Measurements from ENCODE around the gene TMEM128.
"Not testable (repeated sequence)": the region's sequence is repeated elsewhere in the genome, so short reads cannot be mapped to it uniquely, and the experiment has no call there.

TMEM128 gene

DNA sequence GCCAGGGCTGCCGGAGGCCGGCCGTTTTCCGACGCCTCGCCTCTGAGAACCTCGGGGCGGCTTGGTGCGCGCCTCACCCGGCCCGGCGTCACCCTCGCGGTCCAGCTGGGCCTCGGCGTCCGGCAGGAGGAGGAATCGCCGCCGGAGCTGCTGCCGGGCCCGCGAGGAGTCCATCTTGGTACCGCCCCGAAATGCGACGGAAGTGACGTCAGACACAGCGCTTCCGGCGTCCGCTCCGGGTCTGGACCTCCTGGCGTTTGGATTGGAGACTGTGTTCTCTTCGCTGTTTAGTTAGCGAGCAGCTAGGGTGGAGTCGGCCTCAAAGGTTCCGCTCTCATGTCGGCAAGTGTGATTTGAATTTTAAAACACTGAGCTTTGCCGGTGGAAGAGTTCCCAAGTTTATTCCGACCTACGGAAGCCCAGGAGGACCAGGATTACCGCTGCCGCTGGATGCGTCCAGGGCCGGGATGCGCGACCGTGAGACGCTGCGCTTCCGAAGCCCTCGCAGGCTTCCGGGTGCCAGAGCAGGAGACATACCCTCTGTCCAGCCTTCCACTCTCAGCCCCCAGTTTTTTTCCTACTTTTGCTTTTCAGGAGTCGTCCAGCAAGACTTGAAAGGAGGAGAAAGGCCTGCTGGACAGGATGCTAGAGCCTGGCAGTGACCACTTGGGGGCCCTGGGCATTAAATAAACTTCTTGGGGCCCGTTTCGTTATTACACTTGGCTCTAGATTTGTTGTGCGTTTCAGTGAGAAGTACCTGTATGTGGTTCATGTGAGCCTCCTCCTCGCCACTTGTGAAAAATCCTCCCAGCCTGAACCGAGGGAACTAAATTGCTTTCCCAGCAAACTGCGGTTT lies at the start of gene TMEM128:
TMEM128 (minus strand) TSS at position 195 of the 856 bp plus-strand sequence; CDS start at position 174, 21 bp downstream.
- DNase-seq = peak; percentile 80 to 91

DNA sequence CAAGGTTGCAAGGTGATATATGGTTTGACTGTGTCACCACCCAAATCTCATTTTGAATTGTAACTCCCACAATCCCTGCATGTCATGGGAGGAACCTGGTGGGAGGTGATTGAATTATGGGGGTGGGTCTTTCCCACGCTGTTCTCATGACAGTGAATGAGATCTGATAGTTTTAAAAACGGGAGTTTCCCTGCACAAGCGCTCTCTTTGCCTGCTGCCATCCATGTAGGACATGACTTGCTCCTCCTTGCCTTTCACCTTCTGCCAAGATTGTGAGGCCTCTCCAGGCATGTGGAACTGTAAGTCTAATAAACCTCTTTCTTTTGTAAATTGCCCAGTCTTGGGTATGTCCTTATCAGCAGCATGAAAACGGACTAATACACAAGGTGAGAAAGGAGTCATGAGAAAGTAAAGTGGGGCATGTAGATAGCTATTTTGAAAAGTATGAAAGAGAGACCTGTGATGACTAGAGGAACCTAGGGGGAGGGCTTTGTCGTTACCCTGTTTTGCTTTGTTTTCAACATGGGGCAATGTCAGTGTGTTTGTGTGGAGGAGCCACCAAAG lies 48.3 kb upstream of the TMEM128 start:
- no peak for DNase-seq

DNA sequence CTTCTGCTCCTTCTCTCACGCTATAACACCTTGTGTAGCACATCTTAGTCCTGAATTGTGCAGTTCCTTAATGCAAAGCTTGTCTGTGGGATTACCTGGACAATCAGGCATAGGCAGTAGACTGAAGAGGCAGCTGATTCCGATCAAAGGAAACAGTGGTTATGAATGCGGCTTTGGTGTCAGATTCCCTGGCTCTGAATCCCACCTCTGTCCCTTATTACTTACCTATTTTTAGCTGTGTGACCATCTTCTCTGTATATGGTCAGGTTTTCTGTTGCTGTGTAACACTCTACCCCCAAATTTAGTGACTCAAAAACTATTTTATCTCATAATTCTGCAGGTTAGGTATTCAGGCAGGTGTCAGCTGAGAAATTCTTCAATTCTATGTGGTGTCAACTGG lies 45.3 kb upstream of the TMEM128 start:
- no peak for DNase-seq

DNA sequence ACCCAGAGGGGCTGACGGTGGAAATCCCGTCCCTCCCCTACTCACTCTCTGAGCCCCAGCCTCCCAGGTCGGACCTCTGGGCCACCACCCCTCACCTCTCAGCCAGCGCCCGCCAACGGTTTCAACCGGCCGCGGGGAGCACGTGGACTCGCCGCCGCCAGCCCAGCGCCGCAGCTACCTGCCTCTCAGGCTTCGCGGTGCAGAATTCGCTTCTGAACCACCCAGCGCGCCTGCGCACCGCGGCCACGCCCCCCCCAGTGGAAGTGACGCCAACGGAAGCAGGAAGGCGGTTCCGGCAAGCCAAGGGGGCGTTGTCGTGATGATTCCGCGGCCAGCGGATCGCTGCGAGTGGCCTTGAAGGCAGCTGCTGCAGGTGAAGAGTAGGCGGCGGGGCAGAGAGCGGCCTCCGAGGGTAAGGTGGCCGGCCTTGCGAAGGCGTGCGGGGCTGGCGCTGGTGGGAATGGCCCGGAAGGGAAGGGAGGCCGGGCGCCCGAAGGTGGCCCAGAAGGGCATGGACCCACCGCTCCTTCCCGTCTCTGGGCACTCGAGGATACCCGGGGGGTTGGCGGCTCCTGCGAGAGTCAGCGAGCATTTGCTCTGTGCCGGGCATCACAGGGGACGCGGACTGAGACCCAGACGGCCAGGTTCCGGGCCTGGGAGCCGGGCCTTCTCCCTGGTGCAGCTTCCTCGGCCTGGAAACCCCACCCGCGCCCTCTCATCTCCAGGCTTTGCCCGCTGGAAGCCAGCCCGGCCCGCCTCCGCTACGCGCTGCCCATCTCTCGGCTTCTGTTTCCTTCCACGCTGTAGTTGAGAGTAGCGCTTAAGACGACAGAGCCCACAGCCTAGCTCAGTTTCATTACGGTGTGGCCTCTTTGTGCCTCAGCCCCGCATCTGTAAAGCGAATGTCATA lies 42.2 kb upstream of the TMEM128 start, which contains the start of the genes LYAR and ZBTB49:
LYAR (minus strand) TSS at position 214 of the 910 bp plus-strand sequence. CDS start 6,412 bp downstream, outside the sequence.
ZBTB49 (plus strand) TSS at position 311 of the 910 bp plus-strand sequence. CDS start 9,695 bp downstream, outside the sequence.
- DNase-seq = peak; percentile 86 to 87

GRCh38 chr4:4289597-4289940 lies 41.5 kb upstream of the TMEM128 start:
- no peak for DNase-seq

DNA sequence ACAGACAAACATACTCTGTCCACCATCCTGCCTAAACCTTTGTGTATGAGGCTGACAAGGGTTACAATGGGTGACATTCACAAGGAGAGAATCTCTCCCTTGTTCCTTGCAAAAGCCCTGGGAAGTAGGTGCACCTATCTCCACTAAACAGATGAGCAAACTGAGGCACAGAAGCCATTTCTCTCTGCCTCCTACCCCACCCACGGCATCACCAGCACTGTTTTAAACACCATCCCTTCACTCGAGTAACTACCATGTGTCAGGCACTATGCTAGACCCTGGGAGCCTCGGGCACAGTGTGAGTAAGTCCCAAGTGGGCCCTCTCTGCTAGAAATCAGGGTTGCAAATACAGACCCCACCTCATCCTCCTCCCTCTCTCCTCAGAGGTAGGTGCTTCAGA lies 41.0 kb upstream of the TMEM128 start:
- DNase-seq = no peak

- no peak for DNase-seq
These were observed 40.1 kb upstream of the TMEM128 start for GRCh38 chr4:4288098-4288497.

DNA sequence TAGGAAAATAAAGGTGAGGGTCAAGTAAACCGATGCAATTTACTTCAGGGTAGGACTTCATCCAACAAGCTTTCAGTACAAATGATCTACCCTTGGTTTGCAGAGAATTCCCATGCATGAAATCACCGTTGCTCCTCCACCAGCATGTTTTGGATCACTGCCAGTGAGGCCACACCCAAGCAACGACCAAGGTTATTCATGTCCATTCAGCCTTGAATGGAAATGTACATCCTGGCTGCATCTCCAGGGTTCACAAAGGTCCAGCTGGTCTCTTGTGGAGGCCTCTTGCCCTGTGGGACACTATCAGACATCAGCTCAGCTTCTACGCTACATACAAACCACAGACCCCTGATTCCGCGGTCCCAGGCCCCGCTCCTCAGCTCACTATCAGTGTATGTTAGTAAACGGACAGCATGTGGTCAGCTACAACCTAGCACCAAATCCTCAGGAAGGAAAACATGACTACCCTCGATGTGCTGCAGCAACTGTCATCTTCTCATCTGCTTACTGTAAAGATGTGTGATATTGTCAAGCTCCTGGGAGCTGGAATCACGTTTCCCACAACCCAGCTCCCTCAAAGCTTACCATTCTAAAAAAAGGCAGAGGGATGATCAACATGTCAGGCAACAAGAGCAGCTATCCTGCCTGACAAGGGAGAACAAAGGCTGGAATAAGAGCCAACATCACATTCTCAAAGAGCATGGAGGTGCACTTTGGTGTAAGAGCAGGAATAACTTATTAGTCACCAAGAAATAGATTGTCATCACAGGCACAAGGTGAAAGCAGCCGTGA lies 37.0 kb upstream of the TMEM128 start:
- DNase-seq = no peak

DNA sequence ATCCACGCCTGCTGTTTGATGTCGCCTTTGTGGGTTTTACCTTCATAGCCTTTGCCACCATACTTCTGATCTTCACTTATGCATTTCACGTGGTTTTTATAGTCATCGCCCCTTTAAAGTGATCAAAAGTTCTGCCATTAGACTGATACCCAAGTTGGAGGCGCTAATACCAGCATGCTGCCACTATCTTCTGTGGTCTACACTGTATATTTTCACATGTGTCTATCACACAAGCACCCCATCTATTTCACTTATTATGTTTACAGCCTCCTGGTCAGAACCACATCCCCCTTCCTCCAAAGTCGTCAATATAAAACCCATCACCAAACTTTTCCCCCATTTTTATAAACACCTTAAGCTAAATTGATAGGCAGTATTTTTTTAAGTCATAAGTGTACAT lies 33.8 kb upstream of the TMEM128 start:
- DNase-seq = no peak

- no peak for DNase-seq
These were observed 29.5 kb upstream of the TMEM128 start for GRCh38 chr4:4277531-4277930.

DNA sequence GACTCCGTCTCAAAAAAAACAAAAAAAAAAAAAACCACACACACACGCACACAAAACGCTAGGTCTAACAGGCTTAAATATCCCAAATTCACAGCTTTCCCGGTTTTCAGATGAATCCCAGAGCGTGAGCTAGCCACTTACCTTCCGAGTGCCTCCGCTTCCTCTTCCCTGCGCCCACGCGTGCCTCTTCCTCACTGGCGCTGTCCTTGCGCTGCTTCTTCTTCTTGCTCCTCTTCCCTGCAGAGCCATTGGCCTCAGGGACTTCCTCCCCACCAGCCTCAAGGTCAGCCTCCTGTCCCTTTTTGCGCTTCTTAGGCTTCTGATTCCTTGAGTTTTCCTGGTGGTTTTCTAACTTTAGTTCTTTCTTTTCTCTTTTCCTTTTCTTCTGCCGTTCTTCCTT lies 26.2 kb upstream of the TMEM128 start:
- no peak for DNase-seq

GRCh38 chr4:4271912-4272311 lies 23.9 kb upstream of the TMEM128 start:
- DNase-seq = no peak

- DNase-seq = no peak
These were observed 22.5 kb upstream of the TMEM128 start for GRCh38 chr4:4270529-4270928.

- no peak for DNase-seq
These were observed 21.8 kb upstream of the TMEM128 start for GRCh38 chr4:4269856-4270255.

DNA sequence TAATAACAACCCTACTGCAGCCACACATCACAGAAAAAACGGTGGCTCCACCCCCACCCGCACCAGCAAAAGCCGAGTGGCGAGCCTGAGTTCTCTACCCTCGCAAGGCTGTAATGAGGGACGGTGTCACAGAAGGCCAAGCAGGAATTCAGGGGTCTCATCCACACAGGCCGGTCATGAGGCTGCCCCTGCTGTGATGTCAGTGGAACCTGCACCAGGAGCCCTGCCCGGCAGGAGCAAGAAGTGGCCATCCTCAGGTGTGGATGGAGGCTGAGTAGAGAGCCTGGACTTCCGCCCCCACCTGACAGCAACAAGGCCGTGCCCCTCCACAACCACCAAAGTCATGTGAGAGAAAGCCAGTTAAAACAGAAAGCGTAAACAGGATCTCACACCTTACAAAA lies 21.3 kb upstream of the TMEM128 start:
- DNase-seq = no peak

DNA sequence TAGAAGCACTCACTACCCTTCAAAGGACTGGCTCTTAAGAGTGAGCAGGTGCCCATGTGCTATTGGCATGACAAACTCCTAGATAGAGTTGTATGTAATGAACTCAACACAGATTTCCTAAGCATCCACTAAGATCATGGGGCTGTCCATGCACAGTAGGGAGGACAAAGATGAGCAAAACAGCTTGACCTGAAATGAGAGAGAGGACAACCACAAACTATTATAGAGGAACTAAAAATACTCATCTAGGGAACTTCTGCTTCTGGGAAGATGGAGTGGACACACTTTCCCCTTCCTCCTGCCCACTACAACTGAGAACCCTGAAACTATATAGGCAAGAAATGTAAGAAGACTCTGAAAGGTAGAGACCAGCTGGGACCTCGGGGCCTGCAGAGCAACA lies 20.8 kb upstream of the TMEM128 start:
- no peak for DNase-seq

GRCh38 chr4:4267981-4268380 lies 20.0 kb upstream of the TMEM128 start:
- no peak for DNase-seq

GRCh38 chr4:4260185-4260751 lies 12.2 kb upstream of the TMEM128 start:
- no peak for DNase-seq

- DNase-seq = no peak
These were observed 11.6 kb upstream of the TMEM128 start for GRCh38 chr4:4259484-4260100.

GRCh38 chr4:4257705-4258104 lies 9.7 kb upstream of the TMEM128 start:
- not testable (repeated sequence) for DNase-seq

GRCh38 chr4:4256799-4257198 lies 8.8 kb upstream of the TMEM128 start:
- DNase-seq = no peak

GRCh38 chr4:4254666-4255065 lies 6.6 kb upstream of the TMEM128 start:
- DNase-seq = no peak

Measured in NCI-H1930 (cell line).